Activated T-helper 1 cell treated with anti-CD3 and anti-CD28 coated beads, Interleukin-2, amount 50 U/mL, for 16 hours (primary cell): ENCODE data around the gene LYPD6.
"Not testable (repeated sequence)": the region's sequence is repeated elsewhere in the genome, so short reads cannot be mapped to it uniquely, and the experiment has no call there.

Experiments
- DNase-seq, 2 donors: peaks; one replicate each; pipeline ENCODE4 v3.0.0-alpha.2; 2020; ENCODE audit warnings: low read depth in 1 of 2, low spot score in 1 of 2

Gene LYPD6

DNA sequence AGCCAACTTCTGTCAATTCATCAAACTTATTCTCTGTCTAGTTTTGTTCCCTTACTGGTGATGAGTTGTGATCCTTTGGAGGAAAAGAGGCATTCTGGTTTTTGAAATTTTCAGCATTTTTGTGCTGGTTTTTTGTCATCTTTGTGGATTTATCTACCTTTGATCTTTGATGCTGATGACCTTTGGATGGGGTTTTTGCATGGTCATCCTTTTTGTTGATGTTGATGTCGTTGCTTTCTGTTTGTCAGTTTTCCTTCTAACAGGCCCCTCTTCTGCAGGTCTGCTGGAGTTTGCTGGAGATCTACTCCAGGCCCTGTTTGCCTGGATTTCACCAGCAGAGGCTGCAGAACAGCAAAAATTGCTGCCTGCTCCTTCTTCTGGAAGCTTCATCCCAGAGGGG is 168.8 kb downstream of the LYPD6 start:
- not testable (repeated sequence) for DNase-seq

DNA sequence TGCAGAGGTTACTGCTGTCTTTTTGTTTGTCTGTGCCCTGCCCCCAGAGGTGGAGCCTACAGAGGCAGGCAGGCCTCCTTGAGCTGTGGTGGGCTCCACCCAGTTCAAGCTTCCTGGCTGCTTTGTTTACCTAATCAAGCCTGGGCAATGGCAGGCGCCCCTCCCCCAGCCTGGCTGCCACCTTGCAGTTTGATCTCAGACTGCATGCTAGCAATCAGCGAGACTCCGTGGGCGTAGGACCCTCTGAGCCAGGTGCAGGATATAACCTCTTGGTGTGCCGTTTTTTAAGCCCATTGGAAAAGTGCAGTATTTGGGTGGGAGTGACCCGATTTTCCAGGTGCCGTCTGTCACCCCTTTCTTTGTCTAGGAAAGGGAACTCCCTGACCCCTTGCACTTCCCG is 176.4 kb downstream of the LYPD6 start:
- DNase-seq: not testable (repeated sequence)

DNA sequence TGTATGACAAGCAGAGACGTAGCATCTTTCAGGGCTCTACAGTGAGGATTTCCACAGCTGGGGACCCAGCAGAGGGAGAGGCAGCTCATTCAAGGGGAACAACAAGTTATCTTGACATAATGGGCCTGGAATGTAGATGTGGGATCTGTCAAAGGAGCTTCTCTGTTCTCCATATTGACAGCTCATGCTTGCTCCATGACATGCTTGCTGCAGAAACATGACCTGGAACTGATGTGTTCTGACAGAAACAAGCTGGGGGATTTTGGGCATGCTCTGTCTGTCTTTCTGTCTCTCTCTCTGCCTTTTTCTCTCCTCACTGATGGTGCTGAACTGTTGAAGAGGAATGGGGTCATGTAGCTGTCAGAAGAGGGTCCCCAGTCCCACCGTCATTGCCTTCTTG is 177.6 kb downstream of the LYPD6 start:
- DNase-seq: no peak

DNA sequence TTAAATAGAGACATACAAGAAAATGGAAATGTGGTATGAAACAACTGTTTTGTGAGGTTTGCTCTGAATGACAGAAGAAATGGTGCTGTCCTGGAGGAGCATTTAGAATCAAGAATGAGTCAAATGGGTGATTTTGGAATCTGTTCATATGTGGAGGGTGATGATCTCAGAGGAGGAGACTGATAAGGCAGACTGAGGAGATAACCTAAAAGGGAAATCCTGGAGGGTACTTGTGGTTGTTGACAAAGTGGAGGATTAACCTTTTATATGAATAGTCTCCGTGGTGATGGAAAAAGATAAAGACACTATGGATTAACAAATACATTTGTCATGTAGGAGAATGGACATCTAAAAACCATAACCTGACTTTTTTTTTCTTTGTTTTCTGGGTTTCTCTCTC is 183.1 kb downstream of the LYPD6 start:
- no peak for DNase-seq
